ENCODE results near the gene PDE11A. TPM values are rescaled to one million over a fixed set of nuclear protein-coding genes. Genes with fewer than 3 reads are reported as not detected.

PDE11A gene
- total RNA-seq, 3 donors from 2014 or later, result 0.96 to 2.3 (median 2.2) TPM

DNA sequence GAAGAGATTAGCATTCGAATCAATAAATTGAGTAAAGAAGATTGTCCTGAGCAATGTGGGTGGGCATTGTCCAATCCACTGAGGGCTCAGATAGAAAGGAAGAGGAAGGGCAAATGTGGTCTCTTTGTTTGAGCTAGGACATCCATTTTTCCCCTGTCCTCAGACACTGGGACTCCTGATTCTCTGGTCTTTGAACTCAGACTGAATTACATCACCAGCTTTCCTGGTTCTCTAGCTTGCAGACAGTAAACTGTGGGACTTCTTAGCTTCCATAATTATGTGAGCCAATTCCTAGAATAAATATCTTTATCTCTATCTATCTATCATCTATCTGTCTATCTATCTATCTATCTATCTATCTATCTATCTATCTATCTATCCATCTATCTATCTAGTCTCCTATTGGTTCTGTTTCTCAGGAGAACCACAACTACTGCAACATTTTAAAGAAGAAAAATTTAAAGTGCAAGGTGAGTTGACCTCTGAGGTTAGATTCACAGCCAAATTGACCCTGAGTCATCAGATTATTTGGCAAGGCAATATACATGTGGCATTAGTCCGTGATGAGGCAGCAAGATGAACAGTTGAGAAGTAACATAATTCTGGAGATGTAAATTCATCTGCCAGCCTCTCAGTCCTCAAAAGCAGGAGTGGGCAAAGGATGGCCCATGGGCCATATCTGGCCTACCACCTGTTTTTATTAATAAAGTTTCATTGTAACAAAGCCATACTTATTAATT, 191.4 kb downstream of the PDE11A start:
- no peak overlapping the region for H3K27ac ChIP-seq
- no peak for DNase-seq (ENCODE audit: low spot score in 2 of 2)
- H3K4me1 ChIP-seq, result peaks cover 0 to 4% of the 10 kb centered on the region in 2 donors
- no peaks in the 10 kb centered on the region for H3K27me3 ChIP-seq
- H3K4me3 ChIP-seq, result no peak overlapping the region
- H3K36me3 ChIP-seq, result no peaks in the 10 kb centered on the region
- intact Hi-C loops (cut with DNase I; ENCODE audit: low total_unique reads), result no loop called here
- no peaks in the 10 kb centered on the region for H3K9me3 ChIP-seq
- no peak for TF ChIP-seq POLR2A (IDR thresholded peaks at IDR 0.05)
- no peak for TF ChIP-seq POLR2AphosphoS5 (IDR thresholded peaks at IDR 0.05)
- TF ChIP-seq, protein P1, sequence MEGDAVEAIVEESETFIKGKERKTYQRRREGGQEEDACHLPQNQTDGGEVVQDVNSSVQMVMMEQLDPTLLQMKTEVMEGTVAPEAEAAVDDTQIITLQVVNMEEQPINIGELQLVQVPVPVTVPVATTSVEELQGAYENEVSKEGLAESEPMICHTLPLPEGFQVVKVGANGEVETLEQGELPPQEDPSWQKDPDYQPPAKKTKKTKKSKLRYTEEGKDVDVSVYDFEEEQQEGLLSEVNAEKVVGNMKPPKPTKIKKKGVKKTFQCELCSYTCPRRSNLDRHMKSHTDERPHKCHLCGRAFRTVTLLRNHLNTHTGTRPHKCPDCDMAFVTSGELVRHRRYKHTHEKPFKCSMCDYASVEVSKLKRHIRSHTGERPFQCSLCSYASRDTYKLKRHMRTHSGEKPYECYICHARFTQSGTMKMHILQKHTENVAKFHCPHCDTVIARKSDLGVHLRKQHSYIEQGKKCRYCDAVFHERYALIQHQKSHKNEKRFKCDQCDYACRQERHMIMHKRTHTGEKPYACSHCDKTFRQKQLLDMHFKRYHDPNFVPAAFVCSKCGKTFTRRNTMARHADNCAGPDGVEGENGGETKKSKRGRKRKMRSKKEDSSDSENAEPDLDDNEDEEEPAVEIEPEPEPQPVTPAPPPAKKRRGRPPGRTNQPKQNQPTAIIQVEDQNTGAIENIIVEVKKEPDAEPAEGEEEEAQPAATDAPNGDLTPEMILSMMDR (IDR thresholded peaks at IDR 0.05), result no peak

DNA sequence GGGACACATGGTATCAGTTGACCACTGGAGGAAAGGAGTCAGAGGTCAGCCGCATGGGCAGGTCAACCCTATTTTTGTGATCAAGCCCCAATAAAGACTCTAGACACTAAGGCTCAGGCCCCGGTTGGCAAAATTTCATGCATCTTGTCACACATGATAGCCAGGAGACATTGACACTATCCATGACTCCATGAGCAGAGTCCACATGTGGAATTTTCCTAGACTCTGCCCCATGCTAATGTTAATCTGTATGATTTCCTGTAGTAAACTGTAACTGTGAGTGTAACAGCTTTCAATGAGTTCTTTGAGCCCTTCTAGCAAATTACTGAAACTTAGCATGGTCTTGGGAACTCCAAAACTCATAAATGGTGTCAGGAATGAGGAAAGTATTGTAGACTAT, 192.3 kb downstream of the PDE11A start:
- Histone ChIP-seq H3K27ac (no peak overlapping the region), H3K4me3 (no peak overlapping the region), H3K4me1 (peaks cover 0 to 4% of the 10 kb centered on the region in 2 donors), H3K36me3 (no peaks in the 10 kb centered on the region), H3K27me3 (no peaks in the 10 kb centered on the region), H3K9me3 (no peaks in the 10 kb centered on the region)
- no peak for DNase-seq (ENCODE audit: low spot score in 2 of 2)
- TF ChIP-seq, protein P1 (IDR thresholded peaks at IDR 0.05), result no peak
- TF ChIP-seq POLR2A (IDR thresholded peaks at IDR 0.05) (no peak), POLR2AphosphoS5 (IDR thresholded peaks at IDR 0.05) (no peak)
- intact Hi-C loops (cut with DNase I; ENCODE audit: low total_unique reads), result no loop called here

DNA sequence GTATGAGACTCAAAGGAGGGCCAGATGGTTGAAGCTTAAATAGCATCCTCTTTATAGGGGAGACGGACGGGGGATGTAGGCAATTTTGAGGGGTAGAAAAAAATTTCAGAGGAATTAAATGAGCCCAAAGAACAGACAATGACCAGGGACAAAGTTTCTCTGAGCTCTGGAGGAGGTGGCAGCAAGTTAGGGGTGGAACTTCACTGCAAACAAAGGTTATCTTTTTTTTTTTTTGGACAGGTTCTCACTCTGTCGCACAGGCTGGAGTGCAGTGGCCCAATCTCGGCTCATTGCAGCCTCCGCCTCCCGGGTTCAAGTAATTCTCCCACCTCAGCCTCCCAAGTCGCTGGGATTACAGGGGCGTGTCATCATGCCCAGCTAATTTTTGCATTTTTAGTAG, 195.6 kb downstream of the PDE11A start:
- Histone ChIP-seq H3K27ac (no peak overlapping the region), H3K27me3 (no peaks in the 10 kb centered on the region), H3K4me3 (no peak overlapping the region), H3K36me3 (no peaks in the 10 kb centered on the region), H3K9me3 (no peaks in the 10 kb centered on the region), H3K4me1 (peaks cover 0 to 4% of the 10 kb centered on the region in 2 donors)
- no peak for DNase-seq (ENCODE audit: low spot score in 2 of 2)
- TF ChIP-seq, protein P1 (IDR thresholded peaks at IDR 0.05), result no peak
- TF ChIP-seq POLR2AphosphoS5 (IDR thresholded peaks at IDR 0.05) (no peak), POLR2A (IDR thresholded peaks at IDR 0.05) (no peak)
- intact Hi-C loops (cut with DNase I; ENCODE audit: low total_unique reads), result no loop called here

DNA sequence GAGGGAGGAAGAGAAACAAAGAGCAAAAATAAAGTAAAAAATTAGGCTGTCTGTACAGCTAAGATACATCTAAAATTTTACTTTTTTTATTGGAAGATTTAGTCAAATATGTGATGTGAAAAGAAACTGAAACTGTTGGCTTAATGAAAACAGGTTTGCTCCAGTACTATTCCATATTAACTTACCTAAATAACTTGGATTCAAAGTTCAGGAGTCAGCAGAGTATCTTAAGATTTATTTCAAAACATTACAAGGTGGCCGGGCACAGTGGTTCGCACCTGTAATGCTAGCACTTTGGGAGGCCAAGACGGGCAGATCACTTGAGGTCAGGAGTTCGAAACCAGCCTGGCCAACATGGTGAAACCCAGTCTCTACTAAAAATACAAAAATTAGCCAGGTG, 197.9 kb downstream of the PDE11A start:
- H3K36me3 ChIP-seq, result no peaks in the 10 kb centered on the region

DNA sequence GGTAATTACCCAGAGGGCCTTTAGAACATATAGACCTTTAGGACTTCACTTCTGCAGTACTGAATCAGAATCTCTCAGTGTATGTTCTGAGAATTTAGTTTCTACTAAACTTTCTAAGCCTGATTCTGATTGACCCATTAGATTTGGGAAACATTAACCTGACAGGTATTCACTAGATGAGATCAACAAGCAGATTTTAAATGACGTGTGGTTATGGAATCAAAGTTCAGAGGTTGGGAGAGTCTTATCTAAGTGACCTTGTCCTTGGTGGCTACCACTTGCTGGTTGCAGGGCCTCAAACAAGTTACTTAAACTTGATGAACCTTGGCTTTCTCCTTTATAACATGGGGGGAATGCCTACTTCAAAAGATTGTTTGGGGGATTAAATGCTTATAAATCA, 198.7 kb downstream of the PDE11A start:
- Histone ChIP-seq H3K27me3 (no peaks in the 10 kb centered on the region), H3K9me3 (no peaks in the 10 kb centered on the region), H3K36me3 (no peaks in the 10 kb centered on the region), H3K4me3 (no peak overlapping the region), H3K27ac (no peak overlapping the region), H3K4me1 (peaks cover 0 to 2% of the 10 kb centered on the region in 2 donors)
- no peak for DNase-seq (ENCODE audit: low spot score in 2 of 2)
- intact Hi-C loops (cut with DNase I; ENCODE audit: low total_unique reads), result no loop called here
- TF ChIP-seq POLR2A (IDR thresholded peaks at IDR 0.05) (no peak), POLR2AphosphoS5 (IDR thresholded peaks at IDR 0.05) (no peak)
- TF ChIP-seq, protein P1 (IDR thresholded peaks at IDR 0.05), result no peak

More for the DNA sequence above, 197.9 kb downstream of the PDE11A start:
- DNase-seq (ENCODE audit: low spot score in 2 of 2), result no peak
- peaks cover 0 to 4% of the 10 kb centered on the region in 2 donors for H3K4me1 ChIP-seq
- intact Hi-C loops (cut with DNase I; ENCODE audit: low total_unique reads), result no loop called here
- H3K27ac ChIP-seq, result no peak overlapping the region
- H3K27me3 ChIP-seq, result no peaks in the 10 kb centered on the region
- H3K9me3 ChIP-seq, result no peaks in the 10 kb centered on the region
- TF ChIP-seq, protein P1 (IDR thresholded peaks at IDR 0.05), result no peak
- TF ChIP-seq POLR2A (IDR thresholded peaks at IDR 0.05) (no peak), POLR2AphosphoS5 (IDR thresholded peaks at IDR 0.05) (no peak)
- no peak overlapping the region for H3K4me3 ChIP-seq
